CD14-positive monocyte (primary cell): Measurements from ENCODE around the gene TACC3. TPM values are rescaled to one million over a fixed set of nuclear protein-coding genes. Genes with fewer than 3 reads are reported as not detected.
A peak's percentile ranks its signal among the peaks of the same experiment; 100 is the strongest.

ENCODE experiments used
- DNase-seq, 3 donors: peaks; one replicate each; pipeline ENCODE4 v3.0.0-alpha.2; 2011 to 2022
- H2AFZ ChIP-seq: 2 replicates; pipeline ENCODE4 v1.6.0; 2012; ENCODE audit warnings: mild to moderate bottlenecking, low read depth, low read length, inconsistent platforms; ENCODE audit not compliant: insufficient read depth, poor library complexity, severe bottlenecking
- H3K27ac ChIP-seq, 2 donors: 1 replicate in 1 of 2; 2 replicates in 1 of 2; pipeline ENCODE4 v1.5.1; 2012 to 2013; ENCODE audit warnings: low read length in 2 of 2, control low read depth in 1 of 2, inconsistent platforms in 1 of 2, low read depth in 1 of 2, mild to moderate bottlenecking in 1 of 2
- H3K27me3 ChIP-seq, 2 donors: one replicate each; pipeline versions ENCODE4 v1.6.0 to v1.6.1; 2011 to 2013; ENCODE audit warnings: low read length in 2 of 2; ENCODE audit not compliant: control insufficient read depth in 2 of 2, insufficient read depth in 2 of 2
- H3K36me3 ChIP-seq, 2 donors: replicated peaks in 1 of 2; 1 replicate in 1 of 2; 2 replicates in 1 of 2; pipeline versions ENCODE4 v1.5.1 to v1.6.1; 2012 to 2013; ENCODE audit warnings: low read length in 2 of 2, control low read depth in 1 of 2, inconsistent platforms in 1 of 2, mild to moderate bottlenecking in 1 of 2; ENCODE audit not compliant: insufficient read depth in 2 of 2, control insufficient read depth in 1 of 2
- H3K4me1 ChIP-seq, 2 donors: 1 replicate in 1 of 2; 2 replicates in 1 of 2; pipeline versions ENCODE4 v1.5.1 to v1.6.1; 2012 to 2013; ENCODE audit warnings: low read length in 2 of 2, control low read depth in 1 of 2, inconsistent platforms in 1 of 2, mild to moderate bottlenecking in 1 of 2, moderate library complexity in 1 of 2; ENCODE audit not compliant: insufficient read depth in 2 of 2, control insufficient read depth in 1 of 2
- H3K4me2 ChIP-seq: replicated peaks from 2 replicates; pipeline ENCODE3; 2012; ENCODE audit warnings: low read length, moderate library complexity, mild to moderate bottlenecking; ENCODE audit not compliant: poor library complexity, severe bottlenecking; ENCODE audit errors: extremely low read depth
- H3K4me3 ChIP-seq, 3 experiments: fragments of 200-600 bp in 1 of 3; sonication (generic) in 1 of 3; replicated peaks in 1 of 3; 1 replicate in 2 of 3; 2 replicates in 1 of 3; pipeline ENCODE4 v1.5.1; 2011 to 2013; ENCODE audit warnings: low read length in 3 of 3, mild to moderate bottlenecking in 3 of 3, control low read depth in 2 of 3, low read depth in 2 of 3, inconsistent platforms in 1 of 3, moderate library complexity in 1 of 3
- H3K79me2 ChIP-seq: 2 replicates; pipeline ENCODE4 v1.6.0; 2012; ENCODE audit warnings: mild to moderate bottlenecking, control low read depth, inconsistent platforms, low read length, moderate library complexity; ENCODE audit not compliant: insufficient read depth
- H3K9ac ChIP-seq: 2 replicates; pipeline ENCODE4 v1.6.0; 2017; ENCODE audit warnings: low read length, mild to moderate bottlenecking; ENCODE audit not compliant: insufficient read depth, poor library complexity, severe bottlenecking
- H3K9me3 ChIP-seq, 2 donors: replicated peaks in 1 of 2; 1 replicate in 1 of 2; 2 replicates in 1 of 2; pipeline versions ENCODE4 v1.5.1 to v1.6.1; 2012 to 2013; ENCODE audit warnings: low read length in 2 of 2, control low read depth in 1 of 2; ENCODE audit not compliant: control insufficient read depth in 1 of 2, insufficient read depth in 1 of 2
- H4K20me1 ChIP-seq: 2 replicates; pipeline ENCODE4 v1.6.0; 2012; ENCODE audit warnings: mild to moderate bottlenecking, low read length, control low read depth, moderate library complexity; ENCODE audit not compliant: insufficient read depth
- H3K27ac Mint-ChIP-seq, 7 donors: one replicate each; pipeline ENCODE4 v1.8.0; 2020; ENCODE audit warnings: mild to moderate bottlenecking in 7 of 7, mixed read lengths in 7 of 7, moderate library complexity in 6 of 7, inconsistent platforms in 2 of 7
- H3K27me3 Mint-ChIP-seq, 3 donors: one replicate each; pipeline ENCODE4 v1.8.0; 2021 to 2022; ENCODE audit warnings: low read depth in 3 of 3, mild to moderate bottlenecking in 3 of 3, mixed read lengths in 3 of 3, moderate library complexity in 3 of 3, inconsistent platforms in 1 of 3
- H3K36me3 Mint-ChIP-seq, 2 donors: one replicate each; pipeline ENCODE4 v1.8.0; 2020; ENCODE audit warnings: mixed read lengths in 2 of 2, inconsistent platforms in 1 of 2, mild to moderate bottlenecking in 1 of 2
- H3K4me1 Mint-ChIP-seq: one replicate; pipeline ENCODE4 v1.8.0; 2020; ENCODE audit warnings: mild to moderate bottlenecking, mixed read lengths
- H3K4me3 Mint-ChIP-seq, 2 donors: one replicate each; pipeline ENCODE4 v1.8.0; 2020; ENCODE audit warnings: mild to moderate bottlenecking in 2 of 2, mixed read lengths in 2 of 2, moderate library complexity in 1 of 2
- H3K9me3 Mint-ChIP-seq, 7 donors: one replicate each; pipeline ENCODE4 v1.8.0; 2020 to 2022; ENCODE audit warnings: mixed read lengths in 7 of 7, mild to moderate bottlenecking in 6 of 7, moderate library complexity in 6 of 7, inconsistent platforms in 2 of 7
- WGBS: methylation state at CpG from one replicate; pipeline ENCODE4 v1.1.5; 2013; ENCODE audit warnings: missing lambda C conversion rate; ENCODE audit not compliant: insufficient coverage; 5-methylcytosine and 5-hydroxymethylcytosine counted together
- intact Hi-C, 2 donors: fragments of 100-400 bp; cut with micrococcal nuclease; formaldehyde crosslinking; loops; one replicate each; pipeline versions ENCODE4 v1.15.0 to v1.15.1; 2023
- polyA plus RNA-seq, 3 donors: library from polyadenylated mRNA; depleted of rRNA in 1 of 3; unstranded in 2 of 3; stranded (reverse) in 1 of 3; fragments of 300-500 nt in 2 of 3; fragments of >200 nt in 1 of 3; fragmentation: Illumina TruSeq in 2 of 3; gene quantifications; 1 replicate in 2 of 3; 2 replicates in 1 of 3; pipeline ENCODE4 v1.2.3, GENCODE V29; 2012 to 2021
- TF ChIP-seq, protein P1 (sequence below): fragments of 200-600 bp; IDR thresholded peaks from one replicate; pipeline ENCODE4 v1.8.0; 2022; ENCODE audit warnings: antibody characterized with exemption, mild to moderate bottlenecking

The TACC3 gene
- polyA plus RNA-seq, 3 donors, result 43.7 to 84.2 (median 56.6) TPM

DNA sequence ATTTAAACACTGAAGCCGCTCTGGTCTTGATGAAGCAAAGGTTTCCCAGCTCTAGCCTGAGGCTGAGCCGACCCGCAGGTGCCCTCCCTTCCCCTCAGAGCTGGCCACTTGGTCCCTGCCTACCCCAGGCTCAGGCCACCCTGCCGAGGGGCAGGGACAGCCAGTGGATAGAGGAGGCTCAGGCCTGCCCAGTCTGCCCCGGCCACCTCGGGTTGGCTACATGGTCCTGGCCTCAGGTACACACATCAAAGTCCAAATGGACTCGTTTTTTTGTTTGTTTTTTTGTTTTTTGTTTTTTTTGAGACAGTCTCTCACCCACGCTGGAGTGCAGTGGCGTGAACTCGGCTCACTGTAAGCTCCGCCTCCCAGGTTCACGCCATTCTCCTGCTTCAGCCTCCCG is 23.8 kb downstream of the TACC3 start:
- Mint-ChIP-seq H3K27ac (peak overlapping the region in 1 of 7 donors; percentile 60), H3K36me3 (peaks cover 45 to 56% of the 10 kb centered on the region in 2 donors)

DNA sequence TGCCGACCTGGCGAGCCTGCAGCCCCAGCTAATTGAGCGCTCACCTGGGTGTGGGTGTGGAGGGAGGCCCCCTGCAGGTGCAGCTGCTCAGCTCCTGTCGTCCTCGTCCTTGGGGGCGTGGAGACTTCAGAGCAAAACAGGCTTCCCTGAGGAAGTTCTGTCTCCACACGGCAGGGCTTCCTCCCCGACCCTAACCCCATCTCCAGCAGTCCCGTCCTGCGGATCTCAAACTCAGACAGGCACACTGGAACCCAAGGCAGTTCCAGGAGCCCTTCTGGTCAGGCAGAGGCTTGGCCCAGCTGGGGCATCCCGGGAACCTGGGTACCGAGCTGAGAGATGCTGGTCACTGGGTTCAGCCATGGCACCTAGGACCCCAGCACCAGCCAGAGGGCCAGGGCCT is 24.4 kb downstream of the TACC3 start:
- TF ChIP-seq, protein P1, sequence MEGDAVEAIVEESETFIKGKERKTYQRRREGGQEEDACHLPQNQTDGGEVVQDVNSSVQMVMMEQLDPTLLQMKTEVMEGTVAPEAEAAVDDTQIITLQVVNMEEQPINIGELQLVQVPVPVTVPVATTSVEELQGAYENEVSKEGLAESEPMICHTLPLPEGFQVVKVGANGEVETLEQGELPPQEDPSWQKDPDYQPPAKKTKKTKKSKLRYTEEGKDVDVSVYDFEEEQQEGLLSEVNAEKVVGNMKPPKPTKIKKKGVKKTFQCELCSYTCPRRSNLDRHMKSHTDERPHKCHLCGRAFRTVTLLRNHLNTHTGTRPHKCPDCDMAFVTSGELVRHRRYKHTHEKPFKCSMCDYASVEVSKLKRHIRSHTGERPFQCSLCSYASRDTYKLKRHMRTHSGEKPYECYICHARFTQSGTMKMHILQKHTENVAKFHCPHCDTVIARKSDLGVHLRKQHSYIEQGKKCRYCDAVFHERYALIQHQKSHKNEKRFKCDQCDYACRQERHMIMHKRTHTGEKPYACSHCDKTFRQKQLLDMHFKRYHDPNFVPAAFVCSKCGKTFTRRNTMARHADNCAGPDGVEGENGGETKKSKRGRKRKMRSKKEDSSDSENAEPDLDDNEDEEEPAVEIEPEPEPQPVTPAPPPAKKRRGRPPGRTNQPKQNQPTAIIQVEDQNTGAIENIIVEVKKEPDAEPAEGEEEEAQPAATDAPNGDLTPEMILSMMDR, result no peak
- Histone ChIP-seq H3K4me3 (no peak overlapping the region), H3K4me1 (peaks cover 5 to 6% of the 10 kb centered on the region in 2 donors), H3K9me3 (no peaks in the 10 kb centered on the region), H3K27me3 (peaks cover 0 to 6% of the 10 kb centered on the region in 2 donors), H3K9ac (no peak overlapping the region), H2AFZ (no peak overlapping the region), H3K36me3 (peaks cover 41 to 51% of the 10 kb centered on the region in 2 donors), H4K20me1 (peaks cover 21% of the 10 kb centered on the region), H3K27ac (no peak overlapping the region), H3K4me2 (no peak overlapping the region), H3K79me2 (peaks cover 4% of the 10 kb centered on the region)
- H3K4me1 Mint-ChIP-seq, result peaks cover 1% of the 10 kb centered on the region
- peaks cover 0 to 4% (median 0%) of the 10 kb centered on the region in 7 donors for H3K9me3 Mint-ChIP-seq
- WGBS, result 87% methylated on average over 8 of the region's 12 CpGs
- intact Hi-C loops, result loop anchor here (2.0 to 5.0 kb wide), 2 partner anchors 152 to 153 kb away; no protein-coding TSS in a partner anchor
- H3K27ac Mint-ChIP-seq, result peak overlapping the region in 1 of 7 donors; percentile 28
- peaks cover 43 to 51% of the 10 kb centered on the region in 2 donors for H3K36me3 Mint-ChIP-seq
- no peak overlapping the region for H3K4me3 Mint-ChIP-seq
- H3K27me3 Mint-ChIP-seq, result peaks cover 1 to 6% (median 1%) of the 10 kb centered on the region in 3 donors
- no peak for DNase-seq

More for the DNA sequence above, 23.8 kb downstream of the TACC3 start:
- Histone ChIP-seq H3K27me3 (peaks cover 0 to 6% of the 10 kb centered on the region in 2 donors), H3K4me1 (peaks cover 5 to 6% of the 10 kb centered on the region in 2 donors), H3K9ac (no peak overlapping the region), H2AFZ (no peak overlapping the region), H3K4me3 (no peak overlapping the region), H3K36me3 (peaks cover 46 to 56% of the 10 kb centered on the region in 2 donors), H4K20me1 (peaks cover 25% of the 10 kb centered on the region), H3K4me2 (no peak overlapping the region), H3K27ac (no peak overlapping the region), H3K9me3 (no peaks in the 10 kb centered on the region), H3K79me2 (peaks cover 7% of the 10 kb centered on the region)
- TF ChIP-seq, protein P1, result no peak
- intact Hi-C loops, result loop anchor here in 1 of 2 donors (5.0 kb wide), 1 partner anchor 152 kb away; no protein-coding TSS in a partner anchor
- 80% methylated on average over 1 of the region's 13 CpGs for WGBS
- Mint-ChIP-seq H3K27me3 (peaks cover 1 to 6% (median 1%) of the 10 kb centered on the region in 3 donors), H3K4me1 (peaks cover 4% of the 10 kb centered on the region), H3K9me3 (peaks cover 0 to 4% (median 0%) of the 10 kb centered on the region in 7 donors), H3K4me3 (no peak overlapping the region)
- DNase-seq, result no peak
